Measurements from ENCODE around the gene CYSTM1.

CYSTM1 gene

DNA sequence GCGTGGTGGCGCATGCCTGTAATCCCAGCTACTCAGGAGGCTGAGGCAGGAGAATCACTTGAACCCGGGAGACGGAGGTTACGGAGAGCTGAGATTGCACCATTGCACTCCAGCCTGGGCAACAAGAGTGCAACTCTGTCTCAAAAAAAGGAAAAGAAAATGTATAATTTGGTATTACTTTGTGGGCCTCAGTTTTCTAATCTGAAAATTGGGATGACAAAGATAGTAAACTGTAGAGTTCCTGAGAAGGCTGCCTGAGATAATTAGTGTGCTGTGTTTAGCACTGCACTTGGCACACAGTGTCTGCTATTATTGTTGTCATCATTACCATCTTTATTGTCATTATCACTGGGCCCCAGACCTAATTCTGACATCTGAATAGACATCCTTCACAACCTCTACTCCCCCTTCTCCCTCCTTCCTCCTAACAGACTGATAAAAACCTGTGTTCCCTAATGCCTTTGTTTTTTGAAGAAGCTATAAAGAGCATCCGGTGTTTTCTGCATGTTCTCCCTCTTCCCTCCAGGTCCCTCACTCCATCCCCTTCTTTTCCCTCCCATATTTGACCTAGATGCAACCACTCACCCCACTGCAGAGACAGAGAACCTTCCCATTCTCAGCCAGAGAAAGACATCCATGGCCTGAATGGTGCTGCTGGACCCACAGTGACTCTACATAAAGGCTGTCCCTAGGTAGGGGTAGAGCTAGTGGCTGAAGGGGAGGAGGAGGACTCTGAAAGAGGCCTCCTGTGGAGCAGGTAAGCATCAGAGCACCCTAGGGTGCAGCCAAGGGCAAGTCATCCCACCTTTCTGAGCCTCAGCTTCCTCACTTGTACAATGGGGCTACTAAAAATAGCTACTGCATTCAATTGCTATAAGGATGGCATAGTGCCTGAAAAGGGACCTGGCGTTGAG is 15.7 kb upstream of the CYSTM1 start:
- TF ChIP-seq, protein P1, sequence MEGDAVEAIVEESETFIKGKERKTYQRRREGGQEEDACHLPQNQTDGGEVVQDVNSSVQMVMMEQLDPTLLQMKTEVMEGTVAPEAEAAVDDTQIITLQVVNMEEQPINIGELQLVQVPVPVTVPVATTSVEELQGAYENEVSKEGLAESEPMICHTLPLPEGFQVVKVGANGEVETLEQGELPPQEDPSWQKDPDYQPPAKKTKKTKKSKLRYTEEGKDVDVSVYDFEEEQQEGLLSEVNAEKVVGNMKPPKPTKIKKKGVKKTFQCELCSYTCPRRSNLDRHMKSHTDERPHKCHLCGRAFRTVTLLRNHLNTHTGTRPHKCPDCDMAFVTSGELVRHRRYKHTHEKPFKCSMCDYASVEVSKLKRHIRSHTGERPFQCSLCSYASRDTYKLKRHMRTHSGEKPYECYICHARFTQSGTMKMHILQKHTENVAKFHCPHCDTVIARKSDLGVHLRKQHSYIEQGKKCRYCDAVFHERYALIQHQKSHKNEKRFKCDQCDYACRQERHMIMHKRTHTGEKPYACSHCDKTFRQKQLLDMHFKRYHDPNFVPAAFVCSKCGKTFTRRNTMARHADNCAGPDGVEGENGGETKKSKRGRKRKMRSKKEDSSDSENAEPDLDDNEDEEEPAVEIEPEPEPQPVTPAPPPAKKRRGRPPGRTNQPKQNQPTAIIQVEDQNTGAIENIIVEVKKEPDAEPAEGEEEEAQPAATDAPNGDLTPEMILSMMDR (IDR thresholded peaks at IDR 0.05): no peak

DNA sequence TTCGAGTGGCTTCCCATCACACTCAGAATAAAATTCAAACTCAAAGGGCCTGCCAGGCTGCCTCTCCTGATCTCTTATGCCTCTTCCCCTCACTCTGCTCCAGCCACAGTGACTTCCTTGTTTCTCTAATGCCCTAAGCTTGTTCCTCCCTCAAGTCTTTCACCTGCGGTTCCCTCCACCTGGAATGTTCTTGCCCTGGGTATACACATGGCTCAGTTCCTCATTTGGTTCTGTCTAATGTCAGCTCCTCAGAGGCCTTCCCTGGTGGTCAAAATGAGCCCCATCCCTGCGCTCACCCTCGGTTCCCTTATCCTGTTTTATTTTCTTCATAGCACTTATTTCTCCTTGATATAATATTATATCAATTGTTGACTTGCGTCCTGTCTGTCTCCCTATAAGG is 12.7 kb upstream of the CYSTM1 start:
- TF ChIP-seq, protein P1 (IDR thresholded peaks at IDR 0.05): no peak

DNA sequence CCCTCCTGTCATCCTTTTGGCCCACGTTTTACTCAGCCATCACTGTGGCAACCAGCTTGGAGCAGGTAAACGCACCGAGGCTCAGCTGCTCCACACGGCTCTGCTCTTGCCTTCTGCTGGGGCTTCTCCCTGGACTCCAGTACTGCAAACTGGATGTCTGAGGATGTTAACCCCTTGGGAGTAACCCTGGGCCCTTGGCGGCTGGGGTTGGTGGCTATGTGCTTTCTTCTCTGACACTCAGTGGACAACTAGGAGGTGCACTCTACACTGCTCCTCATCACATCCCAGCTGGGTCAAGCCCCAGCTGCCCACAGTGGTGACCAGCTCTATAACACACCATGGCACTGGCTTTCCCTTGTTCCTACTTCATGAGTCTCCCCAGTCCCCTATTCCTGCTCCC is 12.2 kb upstream of the CYSTM1 start:
- TF ChIP-seq, protein P1 (IDR thresholded peaks at IDR 0.05): no peak

DNA sequence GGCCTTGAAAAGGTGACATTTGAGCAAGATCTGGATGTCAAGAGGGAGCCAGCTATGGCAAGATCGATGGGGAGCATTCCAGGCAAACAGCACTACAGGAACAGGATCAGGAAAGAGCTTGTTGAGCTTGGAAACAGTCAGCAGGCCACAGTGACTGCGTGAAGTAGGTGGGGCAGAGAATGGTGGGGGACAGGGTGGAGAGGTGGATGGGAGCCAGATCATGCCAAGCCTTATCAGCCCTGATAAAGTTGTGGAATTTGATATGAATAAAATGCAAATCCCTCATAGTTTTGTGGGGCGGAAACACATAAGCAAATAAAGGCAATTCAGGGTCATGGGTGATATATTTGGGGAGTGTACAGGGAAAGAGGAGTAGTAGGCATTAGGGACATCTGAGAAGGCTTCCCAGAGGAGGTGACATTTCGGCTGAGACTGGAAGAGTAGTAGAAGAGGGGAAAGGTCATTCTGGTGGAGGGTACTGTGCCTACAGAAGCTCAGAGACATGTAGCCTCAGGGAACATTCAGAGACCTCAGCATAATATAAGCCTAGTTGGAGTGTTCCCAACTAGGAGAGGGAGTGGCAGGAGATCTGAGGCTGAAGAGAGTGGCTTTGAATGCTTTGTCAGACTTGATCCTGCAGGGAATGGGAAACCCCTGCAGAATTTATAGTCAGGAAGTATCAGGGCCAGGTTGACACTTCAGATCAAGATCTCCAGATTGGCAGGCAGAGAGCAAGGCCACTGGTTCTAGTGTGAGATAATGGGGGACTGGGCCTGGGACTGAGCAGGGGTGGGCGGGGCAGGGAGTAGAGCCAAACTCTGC is 9.7 kb upstream of the CYSTM1 start:
- TF ChIP-seq, protein P1 (IDR thresholded peaks at IDR 0.05): no peak

DNA sequence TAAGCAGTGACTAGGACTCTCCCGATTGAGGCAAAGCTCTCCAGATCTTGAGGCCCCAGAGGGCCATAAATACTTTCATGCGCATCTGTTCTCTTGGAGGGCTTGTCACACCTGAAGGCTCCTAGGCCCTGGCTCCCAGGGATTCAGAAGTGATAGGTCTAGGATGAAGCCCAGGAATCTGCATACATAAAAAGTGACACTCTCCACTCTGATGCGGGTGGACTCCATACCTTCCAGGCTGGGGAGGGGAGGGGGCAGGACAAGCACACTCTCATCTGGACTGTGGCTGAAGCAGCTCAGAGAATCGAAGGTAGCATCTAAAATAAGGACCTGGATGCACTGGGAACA is 9.1 kb upstream of the CYSTM1 start:
- TF ChIP-seq, protein P1 (IDR thresholded peaks at IDR 0.05): no peak

DNA sequence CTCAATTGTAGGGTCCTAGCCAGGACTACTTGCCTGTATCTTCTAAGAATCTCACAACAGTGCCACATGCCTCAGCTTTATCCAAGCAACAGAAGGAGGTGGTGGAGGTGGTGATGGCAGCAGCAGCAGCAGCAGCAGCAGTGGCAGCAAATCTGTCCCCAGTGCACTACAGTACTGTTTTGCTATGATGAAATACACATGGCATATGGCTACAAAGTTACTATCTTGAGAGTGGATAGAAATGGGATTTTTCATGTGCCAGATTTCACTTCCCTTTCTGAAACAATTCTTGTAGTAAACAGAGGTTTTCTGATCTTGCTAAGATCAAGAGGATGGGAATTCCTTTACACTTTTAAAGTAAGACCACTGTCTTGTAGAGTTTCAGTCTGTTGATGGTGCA is 8.1 kb upstream of the CYSTM1 start:
- TF ChIP-seq, protein P1 (IDR thresholded peaks at IDR 0.05): no peak

DNA sequence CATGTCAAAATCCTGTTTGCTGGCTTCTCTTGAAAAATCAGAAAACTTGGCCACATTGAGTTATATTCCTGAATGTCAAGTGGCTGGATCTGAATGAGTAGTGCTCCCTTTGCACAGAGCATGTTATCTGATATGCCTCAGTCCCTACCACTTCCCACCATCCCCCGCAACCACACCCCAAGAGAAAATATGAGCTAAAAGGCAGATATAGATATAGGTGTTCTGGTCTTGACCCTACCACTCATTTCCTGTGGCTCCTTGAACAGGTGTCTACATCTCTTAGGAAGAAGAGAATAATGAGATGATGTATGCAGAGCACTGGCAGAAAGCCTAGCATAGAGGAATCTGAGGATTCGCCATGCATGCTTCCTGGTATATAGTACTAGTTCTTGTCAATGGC is 6.6 kb upstream of the CYSTM1 start:
- TF ChIP-seq, protein P1 (IDR thresholded peaks at IDR 0.05): no peak

Measured in LNCAP (cell line).